Measurements from ENCODE around the gene LVRN. TPM values are rescaled to one million over a fixed set of nuclear protein-coding genes. Genes with fewer than 3 reads are reported as not detected.

The LVRN gene
- total and polyA plus RNA-seq, 2 of the 13 experiments (the other 11 are each of a cell fraction or from before 2014, with no cell fraction given) = 0.09 to 0.20 TPM

DNA sequence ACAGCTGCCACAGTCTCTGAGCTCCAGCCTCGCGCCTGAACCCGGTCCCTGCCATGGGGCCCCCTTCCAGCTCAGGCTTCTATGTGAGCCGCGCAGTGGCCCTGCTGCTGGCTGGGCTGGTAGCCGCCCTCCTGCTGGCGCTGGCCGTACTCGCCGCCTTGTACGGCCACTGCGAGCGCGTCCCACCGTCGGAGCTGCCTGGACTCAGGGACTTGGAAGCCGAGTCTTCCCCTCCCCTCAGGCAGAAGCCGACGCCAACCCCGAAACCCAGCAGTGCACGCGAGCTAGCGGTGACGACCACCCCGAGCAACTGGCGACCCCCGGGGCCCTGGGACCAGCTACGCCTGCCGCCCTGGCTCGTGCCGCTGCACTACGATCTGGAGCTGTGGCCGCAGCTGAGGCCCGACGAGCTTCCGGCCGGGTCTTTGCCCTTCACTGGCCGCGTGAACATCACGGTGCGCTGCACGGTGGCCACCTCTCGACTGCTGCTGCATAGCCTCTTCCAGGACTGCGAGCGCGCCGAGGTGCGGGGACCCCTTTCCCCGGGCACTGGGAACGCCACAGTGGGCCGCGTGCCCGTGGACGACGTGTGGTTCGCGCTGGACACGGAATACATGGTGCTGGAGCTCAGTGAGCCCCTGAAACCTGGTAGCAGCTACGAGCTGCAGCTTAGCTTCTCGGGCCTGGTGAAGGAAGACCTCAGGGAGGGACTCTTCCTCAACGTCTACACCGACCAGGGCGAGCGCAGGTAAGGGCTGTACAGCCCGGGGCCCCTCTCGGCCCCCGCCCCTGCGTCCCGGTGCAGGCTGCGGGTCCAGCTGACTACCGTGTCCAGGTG is 509 bp downstream of the LVRN start (continued):
- TF ChIP-seq ZNF572 (CRISPR knock-in tag; IDR thresholded peaks at IDR 0.05) (no peak), ELF3 (CRISPR knock-in tag; IDR thresholded peaks at IDR 0.05) (no peak), ZSCAN20 (CRISPR knock-in tag; IDR thresholded peaks at IDR 0.05; ENCODE audit: borderline replicate concordance) (no peak), ARID5B (CRISPR knock-in tag; IDR thresholded peaks at IDR 0.05) (no peak), SMARCC2 (IDR thresholded peaks at IDR 0.05) (no peak), RNF2 (conservative IDR thresholded peaks at IDR 0.05; ENCODE audit: low read depth) (no peak), RAD51 (IDR thresholded peaks at IDR 0.05; ENCODE audit: borderline replicate concordance) (no peak), SMC3 (IDR thresholded peaks at IDR 0.05; ENCODE audit: low read length) (no peak), ZSCAN30 (CRISPR knock-in tag; IDR thresholded peaks at IDR 0.05) (no peak), SMAD9 (CRISPR knock-in tag; IDR thresholded peaks at IDR 0.05) (no peak), PREB (CRISPR knock-in tag; IDR thresholded peaks at IDR 0.05) (no peak), ZNF280B (CRISPR knock-in tag; IDR thresholded peaks at IDR 0.05; ENCODE audit: borderline replicate concordance) (0 out of 2 replicates have a peak, but pooled peaks have one; percentile 26)
- TF ChIP-seq, protein P1, sequence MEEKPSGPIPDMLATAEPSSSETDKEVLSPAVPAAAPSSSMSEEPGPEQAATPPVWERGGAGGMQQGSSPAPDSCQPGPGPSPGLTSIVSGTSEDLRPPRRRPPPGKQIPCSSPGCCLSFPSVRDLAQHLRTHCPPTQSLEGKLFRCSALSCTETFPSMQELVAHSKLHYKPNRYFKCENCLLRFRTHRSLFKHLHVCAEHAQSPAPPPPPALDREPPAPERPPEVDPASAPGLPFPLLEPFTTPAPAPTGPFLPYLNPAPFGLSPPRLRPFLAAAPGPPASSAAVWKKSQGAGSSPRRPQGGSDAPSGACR (CRISPR knock-in tag; IDR thresholded peaks at IDR 0.05) = no peak
- TF ChIP-seq, protein P2, sequence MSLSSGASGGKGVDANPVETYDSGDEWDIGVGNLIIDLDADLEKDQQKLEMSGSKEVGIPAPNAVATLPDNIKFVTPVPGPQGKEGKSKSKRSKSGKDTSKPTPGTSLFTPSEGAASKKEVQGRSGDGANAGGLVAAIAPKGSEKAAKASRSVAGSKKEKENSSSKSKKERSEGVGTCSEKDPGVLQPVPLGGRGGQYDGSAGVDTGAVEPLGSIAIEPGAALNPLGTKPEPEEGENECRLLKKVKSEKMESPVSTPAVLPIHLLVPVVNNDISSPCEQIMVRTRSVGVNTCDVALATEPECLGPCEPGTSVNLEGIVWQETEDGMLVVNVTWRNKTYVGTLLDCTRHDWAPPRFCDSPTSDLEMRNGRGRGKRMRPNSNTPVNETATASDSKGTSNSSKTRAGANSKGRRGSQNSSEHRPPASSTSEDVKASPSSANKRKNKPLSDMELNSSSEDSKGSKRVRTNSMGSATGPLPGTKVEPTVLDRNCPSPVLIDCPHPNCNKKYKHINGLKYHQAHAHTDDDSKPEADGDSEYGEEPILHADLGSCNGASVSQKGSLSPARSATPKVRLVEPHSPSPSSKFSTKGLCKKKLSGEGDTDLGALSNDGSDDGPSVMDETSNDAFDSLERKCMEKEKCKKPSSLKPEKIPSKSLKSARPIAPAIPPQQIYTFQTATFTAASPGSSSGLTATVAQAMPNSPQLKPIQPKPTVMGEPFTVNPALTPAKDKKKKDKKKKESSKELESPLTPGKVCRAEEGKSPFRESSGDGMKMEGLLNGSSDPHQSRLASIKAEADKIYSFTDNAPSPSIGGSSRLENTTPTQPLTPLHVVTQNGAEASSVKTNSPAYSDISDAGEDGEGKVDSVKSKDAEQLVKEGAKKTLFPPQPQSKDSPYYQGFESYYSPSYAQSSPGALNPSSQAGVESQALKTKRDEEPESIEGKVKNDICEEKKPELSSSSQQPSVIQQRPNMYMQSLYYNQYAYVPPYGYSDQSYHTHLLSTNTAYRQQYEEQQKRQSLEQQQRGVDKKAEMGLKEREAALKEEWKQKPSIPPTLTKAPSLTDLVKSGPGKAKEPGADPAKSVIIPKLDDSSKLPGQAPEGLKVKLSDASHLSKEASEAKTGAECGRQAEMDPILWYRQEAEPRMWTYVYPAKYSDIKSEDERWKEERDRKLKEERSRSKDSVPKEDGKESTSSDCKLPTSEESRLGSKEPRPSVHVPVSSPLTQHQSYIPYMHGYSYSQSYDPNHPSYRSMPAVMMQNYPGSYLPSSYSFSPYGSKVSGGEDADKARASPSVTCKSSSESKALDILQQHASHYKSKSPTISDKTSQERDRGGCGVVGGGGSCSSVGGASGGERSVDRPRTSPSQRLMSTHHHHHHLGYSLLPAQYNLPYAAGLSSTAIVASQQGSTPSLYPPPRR (CRISPR knock-in tag; IDR thresholded peaks at IDR 0.05; ENCODE audit: borderline replicate concordance) = no peak
- TF ChIP-seq, protein P3, sequence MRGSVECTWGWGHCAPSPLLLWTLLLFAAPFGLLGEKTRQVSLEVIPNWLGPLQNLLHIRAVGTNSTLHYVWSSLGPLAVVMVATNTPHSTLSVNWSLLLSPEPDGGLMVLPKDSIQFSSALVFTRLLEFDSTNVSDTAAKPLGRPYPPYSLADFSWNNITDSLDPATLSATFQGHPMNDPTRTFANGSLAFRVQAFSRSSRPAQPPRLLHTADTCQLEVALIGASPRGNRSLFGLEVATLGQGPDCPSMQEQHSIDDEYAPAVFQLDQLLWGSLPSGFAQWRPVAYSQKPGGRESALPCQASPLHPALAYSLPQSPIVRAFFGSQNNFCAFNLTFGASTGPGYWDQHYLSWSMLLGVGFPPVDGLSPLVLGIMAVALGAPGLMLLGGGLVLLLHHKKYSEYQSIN (CRISPR knock-in tag; IDR thresholded peaks at IDR 0.05; ENCODE audit: borderline replicate concordance) = no peak
